Type B pancreatic cell (in vitro differentiated cells): ENCODE results near the gene MMP24OS. TPM values are rescaled to one million over a fixed set of nuclear protein-coding genes. Genes with fewer than 3 reads are reported as not detected.
"Not testable (repeated sequence)": the region's sequence is repeated elsewhere in the genome, so short reads cannot be mapped to it uniquely, and the experiment has no call there.

Source experiments
- DNase-seq: peaks from one replicate; pipeline ENCODE4 v3.0.0; 2021; ENCODE audit warnings: mixed read lengths; ENCODE audit not compliant: unreplicated experiment; ENCODE audit errors: extremely low spot score
- H3K27ac Mint-ChIP-seq: 2 replicates; pipeline ENCODE4 v1.8.0; 2021; ENCODE audit warnings: mild to moderate bottlenecking, mixed read lengths
- H3K27me3 Mint-ChIP-seq: 2 replicates; pipeline ENCODE4 v1.8.0; 2021; ENCODE audit warnings: mixed read lengths
- H3K36me3 Mint-ChIP-seq: 2 replicates; pipeline ENCODE4 v1.8.0; 2021; ENCODE audit warnings: mixed read lengths
- H3K4me1 Mint-ChIP-seq: one replicate; pipeline ENCODE4 v1.8.0; 2021; ENCODE audit warnings: mixed read lengths; ENCODE audit not compliant: unreplicated experiment
- H3K4me3 Mint-ChIP-seq: 2 replicates; pipeline ENCODE4 v1.8.0; 2021; ENCODE audit warnings: mild to moderate bottlenecking, mixed read lengths
- H3K9me3 Mint-ChIP-seq: 2 replicates; pipeline ENCODE4 v1.8.0; 2021; ENCODE audit warnings: mixed read lengths
- CTCF ChIP-seq: fragments of 200-600 bp; sonication (generic); conservative IDR thresholded peaks from 2 replicates; pipeline ENCODE4 v1.5.0; 2021; ENCODE audit warnings: antibody characterized with exemption, mild to moderate bottlenecking
- total RNA-seq: library from RNA; stranded (reverse); gene quantifications from 2 replicates; pipeline ENCODE4 v1.2.1, GENCODE V29; 2021; ENCODE audit warnings: low replicate concordance

The MMP24OS gene
- total RNA-seq, 1 donor from 2014 or later: 63.1 TPM

GRCh38 chr20:35316086-35316485 is 38.2 kb upstream of the MMP24OS start:
- Mint-ChIP-seq H3K27ac (no peak overlapping the region), H3K4me3 (no peak overlapping the region), H3K27me3 (no peaks in the 10 kb centered on the region), H3K4me1 (peaks cover 38% of the 10 kb centered on the region), H3K9me3 (no peaks in the 10 kb centered on the region), H3K36me3 (peaks cover 16% of the 10 kb centered on the region)
- no peak for DNase-seq
- no peak for TF ChIP-seq CTCF

- DNase-seq, H3K4me3 Mint-ChIP-seq, H3K27me3 Mint-ChIP-seq, H3K27ac Mint-ChIP-seq, H3K9me3 Mint-ChIP-seq: not testable (repeated sequence)
- H3K4me1 Mint-ChIP-seq: peaks cover 35% of the 10 kb centered on the region
- H3K36me3 Mint-ChIP-seq: peaks cover 16% of the 10 kb centered on the region
These were observed 37.7 kb upstream of the MMP24OS start for GRCh38 chr20:35315632-35316020.

DNA sequence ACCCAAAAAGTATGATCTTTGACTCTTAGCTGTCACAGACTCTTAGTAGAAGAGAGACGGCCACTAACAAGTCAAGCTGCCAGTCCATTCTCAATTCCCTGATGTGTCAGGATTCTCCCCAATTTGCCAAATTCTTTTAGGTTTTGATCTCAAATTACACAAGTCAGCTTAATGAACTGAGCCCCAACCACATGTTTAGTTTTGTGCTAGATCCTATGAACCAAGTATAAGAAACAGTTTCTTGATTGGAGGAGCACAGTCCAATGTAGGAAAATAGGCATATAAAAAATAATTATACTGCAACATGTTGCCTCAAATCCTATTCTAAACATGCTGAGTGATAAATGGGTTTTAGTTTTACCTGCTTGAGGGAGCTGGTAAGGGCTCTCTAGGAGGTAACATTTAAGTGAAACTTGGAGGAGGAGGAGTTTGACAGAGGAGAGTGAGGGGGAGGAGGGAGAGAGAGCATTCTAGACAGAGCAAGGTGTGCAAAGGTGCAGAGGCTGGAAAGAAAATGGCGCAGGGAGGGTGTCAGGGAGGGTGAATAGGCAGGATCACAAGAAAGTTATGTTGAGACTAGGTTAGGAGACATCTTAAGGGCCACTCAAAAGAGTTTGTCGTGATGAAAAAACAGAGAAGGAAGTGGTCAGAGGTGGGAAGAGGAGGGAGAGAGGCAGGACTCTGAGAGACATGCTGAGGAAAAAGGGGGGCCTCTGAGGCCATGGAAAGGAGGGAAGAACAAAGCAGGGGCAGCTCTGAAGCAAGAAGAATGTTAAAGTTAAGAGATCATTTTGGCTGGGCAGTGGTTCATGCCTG is 37.1 kb upstream of the MMP24OS start:
- Mint-ChIP-seq H3K27me3 (no peaks in the 10 kb centered on the region), H3K9me3 (no peaks in the 10 kb centered on the region), H3K27ac (peak overlapping the region; percentile 23), H3K36me3 (peaks cover 17% of the 10 kb centered on the region), H3K4me3 (no peak overlapping the region), H3K4me1 (peaks cover 29% of the 10 kb centered on the region)
- no peak for TF ChIP-seq CTCF
- no peak for DNase-seq

- no peaks in the 10 kb centered on the region for H3K27me3 Mint-ChIP-seq
- no peaks in the 10 kb centered on the region for H3K9me3 Mint-ChIP-seq
- H3K4me1 Mint-ChIP-seq: peaks cover 12% of the 10 kb centered on the region
- H3K27ac Mint-ChIP-seq: peak overlapping the region; percentile 25
- peaks cover 19% of the 10 kb centered on the region for H3K36me3 Mint-ChIP-seq
- H3K4me3 Mint-ChIP-seq: no peak overlapping the region
- DNase-seq: no peak
- no peak for TF ChIP-seq CTCF
These were observed 34.4 kb upstream of the MMP24OS start for GRCh38 chr20:35312318-35312717.

DNA sequence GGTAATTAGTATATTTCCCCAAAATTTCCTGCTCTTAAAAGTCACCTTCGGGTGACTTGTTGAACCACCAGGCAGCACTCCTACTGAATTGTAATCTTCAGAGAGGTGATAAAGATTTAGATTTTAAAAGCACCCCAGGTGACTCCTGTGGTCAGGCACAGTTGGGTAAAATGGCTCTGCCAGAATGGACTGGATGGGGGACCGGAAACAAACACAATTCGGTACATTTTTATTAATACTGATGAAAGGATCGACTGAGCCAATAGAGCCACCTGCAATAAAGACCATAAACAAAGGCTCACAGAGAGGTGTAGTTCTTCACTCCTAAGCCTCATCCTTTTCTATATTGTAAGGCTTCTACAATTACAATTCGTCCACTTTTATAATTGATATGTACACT is 33.9 kb upstream of the MMP24OS start:
- H3K4me3 Mint-ChIP-seq: no peak overlapping the region
- no peak for TF ChIP-seq CTCF
- H3K27ac Mint-ChIP-seq: no peak overlapping the region
- peaks cover 19% of the 10 kb centered on the region for H3K36me3 Mint-ChIP-seq
- no peak for DNase-seq
- no peaks in the 10 kb centered on the region for H3K27me3 Mint-ChIP-seq
- H3K4me1 Mint-ChIP-seq: peaks cover 13% of the 10 kb centered on the region
- no peaks in the 10 kb centered on the region for H3K9me3 Mint-ChIP-seq

DNA sequence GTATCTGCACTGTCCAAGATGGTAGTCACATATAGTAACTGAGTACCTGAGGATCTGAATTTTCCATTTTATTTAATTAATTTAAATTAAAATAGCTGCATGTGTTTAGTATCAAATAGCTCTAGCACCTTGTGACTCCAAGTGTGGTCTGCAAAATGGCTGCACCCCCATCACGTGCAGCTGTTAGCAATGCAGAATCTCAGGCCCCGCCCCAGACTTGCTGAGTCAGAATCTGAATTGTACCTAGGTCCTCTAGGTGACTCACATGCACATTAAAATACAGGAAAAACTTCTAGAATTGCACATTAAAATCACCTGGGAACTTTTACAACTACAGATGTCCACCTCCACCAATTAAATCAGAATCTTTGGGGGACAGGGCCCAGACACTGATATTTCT is 33.5 kb upstream of the MMP24OS start:
- peaks cover 19% of the 10 kb centered on the region for H3K36me3 Mint-ChIP-seq
- H3K27ac Mint-ChIP-seq: no peak overlapping the region
- no peak for TF ChIP-seq CTCF
- no peaks in the 10 kb centered on the region for H3K27me3 Mint-ChIP-seq
- no peaks in the 10 kb centered on the region for H3K9me3 Mint-ChIP-seq
- peaks cover 17% of the 10 kb centered on the region for H3K4me1 Mint-ChIP-seq
- no peak overlapping the region for H3K4me3 Mint-ChIP-seq
- DNase-seq: no peak
